AG10803 (cell line): ENCODE results near the gene SHC4.

ENCODE experiments used
- DNase-seq: peaks from one replicate; pipeline ENCODE4 v3.0.0; 2010; ENCODE audit warnings: low read depth
- H3K4me3 ChIP-seq: 2 replicates; pipeline ENCODE4 v1.5.1; 2011; ENCODE audit warnings: mild to moderate bottlenecking, low read length, control low read depth
- CTCF ChIP-seq: conservative IDR thresholded peaks from 2 replicates; pipeline ENCODE4 v1.5.1; 2011; ENCODE audit warnings: mild to moderate bottlenecking, low read length, control low read depth, inconsistent platforms

SHC4 gene

GRCh38 chr15:48893311-48893710 lies 70.4 kb downstream of the SHC4 start:
- TF ChIP-seq CTCF: no peak
- DNase-seq: no peak
- no peak overlapping the region for H3K4me3 ChIP-seq

GRCh38 chr15:48891232-48891765 lies 72.4 kb downstream of the SHC4 start:
- TF ChIP-seq CTCF: no peak
- no peak overlapping the region for H3K4me3 ChIP-seq
- DNase-seq: no peak

- no peak for DNase-seq
- H3K4me3 ChIP-seq: no peak overlapping the region
- TF ChIP-seq CTCF: no peak
Observed at GRCh38 chr15:48890375-48890972, 73.2 kb downstream of the SHC4 start.

- TF ChIP-seq CTCF: no peak
- no peak overlapping the region for H3K4me3 ChIP-seq
- DNase-seq: no peak
Observed at GRCh38 chr15:48889925-48890324, 73.8 kb downstream of the SHC4 start.

- peak; percentile 25 for DNase-seq
- no peak for TF ChIP-seq CTCF
- H3K4me3 ChIP-seq: no peak overlapping the region
Observed at GRCh38 chr15:48888836-48889235, 74.9 kb downstream of the SHC4 start.

- no peak for DNase-seq
- H3K4me3 ChIP-seq: no peak overlapping the region
- TF ChIP-seq CTCF: no peak
Observed at GRCh38 chr15:48888191-48888590, 75.5 kb downstream of the SHC4 start.

- DNase-seq: no peak
Observed at GRCh38 chr15:48887144-48887543, 76.6 kb downstream of the SHC4 start.

More at GRCh38 chr15:48887144-48887543, 76.6 kb downstream of the SHC4 start:
- TF ChIP-seq CTCF: no peak
- H3K4me3 ChIP-seq: no peak overlapping the region
